NCI-H2227 (cell line): ENCODE data around the gene ACTN2.

Experiments used
- DNase-seq: peaks from one replicate; lab custom pipeline; 2025; ENCODE audit not compliant: unreplicated experiment; lab: John Stamatoyannopoulos, UW

ACTN2 gene

GRCh38 chr1:236765831-236766230, 79.5 kb downstream of the ACTN2 start:
- no peak for DNase-seq

- DNase-seq: no peak
These were observed 80.2 kb downstream of the ACTN2 start for GRCh38 chr1:236766506-236766905.

GRCh38 chr1:236767276-236767675, 81.0 kb downstream of the ACTN2 start:
- no peak for DNase-seq

- DNase-seq: no peak
These were observed 82.3 kb downstream of the ACTN2 start for GRCh38 chr1:236768601-236769000.

GRCh38 chr1:236773919-236774318, 87.6 kb downstream of the ACTN2 start:
- DNase-seq: no peak

GRCh38 chr1:236774926-236775325, 88.6 kb downstream of the ACTN2 start:
- DNase-seq: peak; percentile 20

- DNase-seq: no peak
These were observed 93.0 kb downstream of the ACTN2 start for GRCh38 chr1:236779312-236779711.

GRCh38 chr1:236785477-236785876, 99.2 kb downstream of the ACTN2 start:
- DNase-seq: no peak

GRCh38 chr1:236786453-236786852, 100.2 kb downstream of the ACTN2 start:
- no peak for DNase-seq

GRCh38 chr1:236794585-236795034, 108.3 kb downstream of the ACTN2 start:
- DNase-seq: no peak

- DNase-seq: peak; percentile 99
These were observed 108.9 kb downstream of the ACTN2 start, which contains the start of gene MTR for GRCh38 chr1:236795035-236795756. Gene MTR, plus strand, starts transcription at chr1:236795292. Its CDS starts 412 bp downstream, at chr1:236795704.

- DNase-seq: no peak
These were observed 109.7 kb downstream of the ACTN2 start for GRCh38 chr1:236795757-236796667.

GRCh38 chr1:236799001-236799400, 112.7 kb downstream of the ACTN2 start:
- DNase-seq: no peak

- no peak for DNase-seq
These were observed 113.8 kb downstream of the ACTN2 start for GRCh38 chr1:236800002-236800620.

GRCh38 chr1:236800623-236801022, 114.3 kb downstream of the ACTN2 start:
- no peak for DNase-seq

GRCh38 chr1:236802264-236802663, 116.0 kb downstream of the ACTN2 start:
- no peak for DNase-seq

GRCh38 chr1:236806634-236807033, 120.3 kb downstream of the ACTN2 start:
- no peak for DNase-seq

GRCh38 chr1:236808005-236808404, 121.7 kb downstream of the ACTN2 start:
- DNase-seq: no peak

- DNase-seq: no peak
These were observed 122.3 kb downstream of the ACTN2 start for GRCh38 chr1:236808564-236809130.

- DNase-seq: no peak
These were observed 122.8 kb downstream of the ACTN2 start for GRCh38 chr1:236809148-236809547.

GRCh38 chr1:236810018-236810417, 123.7 kb downstream of the ACTN2 start:
- DNase-seq: no peak
